ENCODE measurements around the gene DNMT1.

GRCh38 chr19:10118960-10119359 lies 75.8 kb downstream of the DNMT1 start:
- TF ChIP-seq EP300 (IDR thresholded peaks at IDR 0.05; ENCODE audit: low read depth) (no peak), POLR2A (IDR thresholded peaks at IDR 0.05) (no peak)

All from transverse colon (tissue), 1 donor.